Stimulated activated naive CD8-positive, alpha-beta T cell treated with anti-CD3 and anti-CD28 coated beads, Interleukin-15, Interleukin-2, amounts not matched to agents 100 U/mL and 50 U/mL, for 24 hours (primary cell): Measurements from ENCODE around the gene FRG2.
"Not testable (repeated sequence)": the region's sequence is repeated elsewhere in the genome, so short reads cannot be mapped to it uniquely, and the experiment has no call there.

Source experiments
- ATAC-seq: fragments of 150-1000 bp; cut with Tn5 transposase; one replicate; pipeline ENCODE4 v1.10.0; 2021
- DNase-seq: peaks from one replicate; pipeline ENCODE4 v3.0.0; 2021

The FRG2 gene

GRCh38 chr4:190027156-190027555 is at the start of gene FRG2:
TSS of gene FRG2 (minus strand) at chr4:190027256. CDS start at chr4:190027204, 52 bp downstream.
- not testable (repeated sequence) for DNase-seq, ATAC-seq

- not testable (repeated sequence) for ATAC-seq, DNase-seq
Observed at GRCh38 chr4:190068351-190068750, 41.3 kb upstream of the FRG2 start.

GRCh38 chr4:190064805-190065204 is 37.7 kb upstream of the FRG2 start:
- not testable (repeated sequence) for DNase-seq, ATAC-seq

DNA sequence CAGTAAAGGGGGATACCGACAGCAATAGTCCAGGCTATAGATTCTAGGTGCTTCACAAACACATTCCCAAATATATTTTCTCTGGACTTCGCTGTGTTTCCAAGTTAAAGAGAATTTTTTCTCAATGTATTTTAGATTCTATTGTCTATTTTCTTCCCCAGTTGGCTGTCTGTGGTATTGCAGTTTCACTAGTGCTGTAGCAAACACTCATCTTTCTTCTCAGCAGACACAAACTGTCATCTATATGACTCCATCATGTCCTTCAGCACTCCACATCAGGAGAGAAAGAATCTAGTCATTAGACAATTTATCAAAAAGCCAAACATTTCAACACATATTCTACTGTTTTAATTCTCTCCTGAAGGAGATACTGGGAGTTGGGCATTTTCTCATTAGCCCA is 37.3 kb upstream of the FRG2 start, which contains the start of gene DBET:
TSS of gene DBET (plus strand) at position 161 of the 400 bp plus-strand sequence.
- DNase-seq, ATAC-seq: not testable (repeated sequence)

DNA sequence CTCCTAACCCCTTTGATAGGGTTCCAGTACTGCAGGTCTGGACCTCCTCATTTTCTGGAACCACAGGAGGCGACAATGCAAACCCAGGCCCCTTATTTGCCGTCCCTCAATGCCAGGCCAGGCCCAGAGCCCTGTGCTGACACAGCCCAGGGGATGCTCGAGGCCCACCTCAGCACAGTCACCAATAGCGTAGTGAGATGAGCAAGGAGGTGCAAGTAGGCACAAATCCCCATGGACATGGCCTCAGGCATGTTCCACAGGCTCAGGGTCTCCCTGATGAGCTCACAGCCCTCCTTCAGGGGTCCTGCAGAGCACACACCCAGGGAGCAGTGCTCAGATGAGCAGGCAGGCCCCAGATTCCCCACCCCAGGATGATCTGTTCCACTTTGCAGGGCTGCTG is 31.9 kb upstream of the FRG2 start:
- not testable (repeated sequence) for DNase-seq, ATAC-seq

GRCh38 chr4:190049378-190050239 is 22.6 kb upstream of the FRG2 start:
- DNase-seq, ATAC-seq: not testable (repeated sequence)

GRCh38 chr4:190047627-190048026 is 20.6 kb upstream of the FRG2 start:
- ATAC-seq = not testable (repeated sequence)

GRCh38 chr4:190040873-190041272 is 13.8 kb upstream of the FRG2 start:
- not testable (repeated sequence) for DNase-seq, ATAC-seq

More at GRCh38 chr4:190047627-190048026, 20.6 kb upstream of the FRG2 start:
- not testable (repeated sequence) for DNase-seq

- peak; percentile 61 for ATAC-seq
- DNase-seq = not testable (repeated sequence)
Observed at GRCh38 chr4:190037704-190038388, 10.8 kb upstream of the FRG2 start.

- DNase-seq = not testable (repeated sequence)
Observed at GRCh38 chr4:190031264-190031663, 4.2 kb upstream of the FRG2 start.

DNA sequence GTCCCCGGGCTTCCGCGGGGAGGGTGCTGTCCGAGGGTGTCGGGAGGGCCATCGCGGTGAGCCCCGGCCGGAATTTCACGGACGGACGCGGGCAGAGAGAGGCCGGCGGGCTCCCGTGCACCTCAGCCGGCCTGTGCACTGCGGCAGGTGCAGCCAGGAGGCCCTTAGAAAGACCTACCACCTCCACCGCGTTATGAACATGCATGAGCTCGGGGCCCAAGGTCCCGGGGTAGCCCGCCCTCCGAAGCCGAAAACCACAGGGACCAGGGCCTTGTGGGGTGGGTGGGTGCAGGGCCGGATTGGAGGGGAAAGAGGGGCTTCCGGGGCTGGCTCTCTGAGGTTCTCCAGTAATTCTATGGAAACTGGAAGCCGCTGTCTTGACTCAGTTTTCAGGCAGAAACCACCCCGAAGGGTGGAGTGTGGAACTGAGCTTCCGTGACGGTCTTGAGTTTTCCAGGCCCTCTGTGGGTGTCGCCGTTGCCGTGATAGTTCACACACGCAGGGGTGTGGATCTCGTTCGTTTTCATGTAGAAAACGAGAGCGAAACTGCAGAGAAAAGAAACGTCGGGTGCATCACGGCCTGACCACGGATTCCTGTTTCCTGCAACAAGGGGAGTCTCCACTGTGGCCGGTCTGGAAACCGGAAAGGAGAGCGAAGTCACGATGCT is 4.3 kb downstream of the FRG2 start:
- DNase-seq = not testable (repeated sequence)
- ATAC-seq = peak; percentile 44

More at GRCh38 chr4:190031264-190031663, 4.2 kb upstream of the FRG2 start:
- ATAC-seq = not testable (repeated sequence)

- ATAC-seq, DNase-seq: not testable (repeated sequence)
Observed at GRCh38 chr4:190021973-190022372, 5.1 kb downstream of the FRG2 start.

DNA sequence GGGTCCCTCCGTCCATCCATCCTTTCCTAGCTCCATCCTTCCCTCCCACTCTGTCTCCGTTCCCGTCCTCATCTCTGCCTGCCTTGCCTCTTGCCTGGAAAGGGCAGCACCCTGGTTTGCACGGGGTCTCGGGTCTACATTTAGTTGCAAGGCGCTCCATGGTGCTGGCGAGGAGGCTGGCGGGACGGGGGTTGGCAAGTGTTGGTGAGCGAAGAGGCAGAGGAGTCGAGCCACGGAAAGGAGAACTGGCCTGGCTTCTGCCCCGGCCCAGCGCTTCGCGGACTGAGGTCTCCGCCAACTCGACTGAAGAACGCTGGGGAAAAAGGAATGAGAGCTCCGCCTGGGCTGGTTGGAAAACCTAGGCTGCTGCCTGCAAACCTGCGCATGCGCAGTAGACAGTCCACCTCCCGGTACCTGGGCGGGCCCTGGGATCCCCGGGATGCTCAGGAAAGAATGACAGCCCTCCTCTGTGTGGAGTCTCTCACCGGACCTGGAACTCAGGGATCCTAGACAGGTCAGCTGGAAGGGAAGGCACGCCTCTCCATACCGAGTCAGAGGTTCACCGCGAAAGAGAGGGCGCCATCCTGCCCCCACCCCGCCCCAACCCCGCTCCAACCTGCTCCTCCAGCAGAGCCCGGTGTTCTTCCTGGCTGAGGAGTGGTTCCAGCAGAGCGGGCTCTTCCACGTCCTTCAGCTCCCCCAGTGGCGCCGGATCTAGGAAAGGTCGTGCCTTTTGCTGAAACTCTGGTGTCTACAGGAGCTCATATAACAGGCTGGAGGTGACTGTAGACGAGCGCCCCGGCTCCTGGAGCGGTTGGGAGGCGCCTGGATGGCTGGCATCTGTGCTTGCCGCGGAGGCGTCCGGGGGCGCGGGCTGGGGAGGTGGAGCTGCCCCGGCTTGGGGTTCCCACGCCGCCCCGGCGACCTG is 6.0 kb downstream of the FRG2 start:
- ATAC-seq (no peak), DNase-seq (peak; percentile 25)

DNA sequence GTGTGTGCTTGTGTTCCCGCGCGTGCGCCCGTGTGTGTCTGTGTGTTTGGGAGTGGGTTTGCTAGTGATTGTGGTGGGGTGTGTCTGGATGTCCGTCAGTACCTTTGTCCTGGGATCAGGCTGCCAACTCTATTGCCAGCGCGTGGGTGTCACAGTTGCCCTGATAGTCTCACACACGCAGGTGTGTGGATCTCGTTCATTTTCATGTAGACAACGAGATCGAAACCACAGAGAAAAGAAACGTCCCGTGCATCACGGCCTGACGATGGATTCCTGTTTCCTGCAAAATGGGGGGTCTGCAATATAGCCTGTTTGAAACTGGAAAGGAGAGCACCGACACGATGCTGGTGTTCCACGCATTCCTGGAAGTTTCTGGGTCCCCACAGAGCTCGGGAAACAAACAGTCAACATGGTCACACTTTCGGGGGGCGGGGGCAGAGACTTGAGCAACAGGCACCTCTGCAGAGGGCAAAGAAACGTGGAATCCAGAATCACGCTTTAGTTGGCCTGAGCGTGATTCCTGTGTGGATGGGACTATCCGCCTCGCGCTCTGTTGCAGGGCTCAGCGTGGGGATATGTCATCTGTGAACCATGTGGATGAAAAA is 7.1 kb downstream of the FRG2 start:
- ATAC-seq, DNase-seq: not testable (repeated sequence)

GRCh38 chr4:190019023-190019858 is 7.8 kb downstream of the FRG2 start:
- ATAC-seq (no peak), DNase-seq (no peak)

GRCh38 chr4:190018201-190018920 is 8.7 kb downstream of the FRG2 start:
- no peak for DNase-seq
- no peak for ATAC-seq

- DNase-seq (no peak), ATAC-seq (no peak)
Observed at GRCh38 chr4:190017357-190018200, 9.5 kb downstream of the FRG2 start.
